ENCODE measurements around the gene UAP1L1. TPM values are rescaled to one million over a fixed set of nuclear protein-coding genes. Genes with fewer than 3 reads are reported as not detected.
"Not testable (repeated sequence)": the region's sequence is repeated elsewhere in the genome, so short reads cannot be mapped to it uniquely, and the experiment has no call there.

Gene UAP1L1
- total and polyA plus RNA-seq, 2 of the 8 experiments (the other 6 are each of a cell fraction or from before 2014, with no cell fraction given): 2.0 to 5.4 TPM

DNA sequence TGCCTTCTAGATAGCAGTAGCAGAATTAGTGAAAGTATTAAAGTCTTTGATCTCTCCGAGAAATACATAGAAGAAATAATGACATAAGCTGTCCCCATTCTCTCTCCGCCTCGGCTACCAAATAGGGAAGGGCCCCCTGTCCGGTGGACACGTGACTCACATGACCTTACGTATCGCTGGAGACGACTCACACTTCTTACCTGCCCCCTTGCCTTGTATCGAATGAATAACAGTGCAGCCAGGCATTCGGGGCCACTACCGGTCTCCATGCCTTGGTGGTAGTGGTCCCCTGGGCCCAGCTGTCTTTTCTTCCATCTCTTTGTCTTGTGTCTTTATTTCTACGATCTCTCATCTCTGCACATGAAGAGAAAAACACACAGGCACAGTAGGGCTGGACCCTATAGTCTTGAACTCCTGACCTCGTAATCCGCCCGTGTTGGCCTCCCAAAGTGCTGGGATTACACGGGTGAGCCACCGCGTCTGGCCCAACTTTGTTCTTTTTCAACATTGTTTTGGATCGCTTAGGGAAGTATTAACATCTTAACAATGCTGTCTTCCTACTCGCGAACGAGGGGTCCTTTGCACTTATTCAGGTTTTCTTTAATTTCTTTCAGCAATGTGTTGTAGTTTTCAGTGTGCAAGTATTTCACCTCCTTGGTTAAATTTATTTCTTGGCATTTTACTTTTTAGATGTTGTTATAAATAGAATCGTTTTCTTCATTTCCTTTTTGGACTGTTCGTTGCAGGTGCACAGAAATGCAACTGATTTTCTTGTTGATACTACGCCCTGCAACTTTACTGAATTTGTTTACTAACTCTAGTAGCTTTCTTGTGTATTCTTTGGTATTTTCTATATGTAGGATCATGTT, 44.8 kb downstream of the UAP1L1 start:
- H3K79me2 ChIP-seq (ENCODE audit: control insufficient read depth in 1 of 2, insufficient read depth in 2 of 2, low read length in 2 of 2); H3K4me3 ChIP-seq (ENCODE audit: extremely low read depth in 1 of 4, insufficient read depth in 2 of 4, low read depth in 3 of 4, low read length in 4 of 4); H2AFZ ChIP-seq (ENCODE audit: low read length); H3K4me2 ChIP-seq (ENCODE audit: insufficient read depth in 1 of 2, low read depth in 2 of 2, low read length in 2 of 2); H3K79me1 ChIP-seq (ENCODE audit: low read depth, low read length); H4K91ac ChIP-seq (replicated peaks; ENCODE audit: insufficient read length, low read length); H2BK20ac ChIP-seq (ENCODE audit: low read length); H3K56ac ChIP-seq (replicated peaks; ENCODE audit: insufficient read length, low read depth, low read length); H3K36me3 ChIP-seq (ENCODE audit: control insufficient read depth in 2 of 4, insufficient read depth in 4 of 4, low read length in 3 of 4); H3K9me3 ChIP-seq (ENCODE audit: insufficient read depth in 2 of 2, low read depth in 1 of 2, low read length in 1 of 2); H3K4ac ChIP-seq (replicated peaks; ENCODE audit: insufficient read length, low read depth, low read length); POLR2A ChIA-PET (ENCODE audit: partially characterized antibody); H3K18ac ChIP-seq (ENCODE audit: extremely low read depth, low read length); FAIRE-seq; H3K23ac ChIP-seq (ENCODE audit: insufficient read length); H4K5ac ChIP-seq (ENCODE audit: insufficient read length, low read depth, low read length); H2BK120ac ChIP-seq (replicated peaks; ENCODE audit: low read depth, low read length); H3K27me3 ChIP-seq (replicated peaks in 1 of 4; ENCODE audit: control insufficient read depth in 3 of 4, extremely low read depth in 1 of 4, insufficient read depth in 3 of 4, low read length in 3 of 4); H2BK15ac ChIP-seq (ENCODE audit: low read length); DNase-seq (ENCODE audit: low read depth in 1 of 2, low spot score in 2 of 2); H2AK5ac ChIP-seq (ENCODE audit: low read depth, low read length); H3K27ac ChIP-seq (ENCODE audit: low read depth, low read length); H2BK5ac ChIP-seq (ENCODE audit: low read depth, low read length); H4K8ac ChIP-seq (ENCODE audit: extremely low read depth, insufficient read depth, low read length); H3K14ac ChIP-seq (ENCODE audit: insufficient read length); H3K4me1 ChIP-seq (replicated peaks in 1 of 4; ENCODE audit: control insufficient read depth in 3 of 4, insufficient read depth in 4 of 4, low read length in 3 of 4); H2BK12ac ChIP-seq (ENCODE audit: low read depth, low read length); H4K20me1 ChIP-seq (replicated peaks in 1 of 2; ENCODE audit: control insufficient read depth in 1 of 2, insufficient read depth in 2 of 2, low read length in 2 of 2); H3K9ac ChIP-seq (replicated peaks in 1 of 4; ENCODE audit: extremely low read depth in 1 of 4, low read depth in 3 of 4, low read length in 3 of 4); H3K23me2 ChIP-seq (ENCODE audit: low read depth, low read length): not testable (repeated sequence)
- CTCF ChIA-PET (ENCODE audit: partially characterized antibody): interaction anchor here (0.6 to 2.9 kb wide), 7 partner anchors 15 to 209 kb away, joined by 3 to 11 read pairs (median 4); partner anchors contain the start of genes CYSRT1 and RNF224
- 89% methylated on average over 19 of the region's 25 CpGs; no CpG with 5 or more reads in 1 of the 2 experiments for WGBS, 2 experiments (ENCODE audit: extremely low coverage in 1 of 2, insufficient coverage in 1 of 2, insufficient read length in 1 of 2, insufficient replicate concordance in 2 of 2, low coverage in 1 of 2, low lambda C conversion rate in 2 of 2, missing lambda C conversion rate in 1 of 2)
